Natural killer cell (primary cell): Measurements from ENCODE around the gene PI4KB. TPM values are rescaled to one million over a fixed set of nuclear protein-coding genes. Genes with fewer than 3 reads are reported as not detected.

ENCODE experiments used
- ATAC-seq, 3 donors: fragments of 150-1000 bp in 2 of 3; fragments of 200-7000 bp in 1 of 3; cut with Tn5 transposase; 1 replicate in 1 of 3; 2 replicates in 2 of 3; pipeline ENCODE4 v1.10.0; 2021; ENCODE audit warnings: mild to moderate bottlenecking in 2 of 3, moderate library complexity in 2 of 3
- DNase-seq, 2 donors: peaks; one replicate each; pipeline versions ENCODE4 v3.0.0 to v3.0.0-alpha.2; 2013 to 2021; ENCODE audit warnings: mixed read lengths in 1 of 2
- H3K27ac ChIP-seq: one replicate; pipeline ENCODE4 v1.5.1; 2013; ENCODE audit warnings: mild to moderate bottlenecking, low read length
- H3K27me3 ChIP-seq: one replicate; pipeline ENCODE4 v1.6.1; 2013; ENCODE audit warnings: low read length; ENCODE audit not compliant: control insufficient read depth, insufficient read depth
- H3K36me3 ChIP-seq: one replicate; pipeline ENCODE4 v1.6.1; 2013; ENCODE audit warnings: low read length; ENCODE audit not compliant: control insufficient read depth, insufficient read depth
- H3K4me1 ChIP-seq: one replicate; pipeline ENCODE4 v1.6.1; 2013; ENCODE audit warnings: low read length; ENCODE audit not compliant: control insufficient read depth, insufficient read depth
- H3K4me3 ChIP-seq: one replicate; pipeline ENCODE4 v1.5.1; 2013; ENCODE audit warnings: low read length
- H3K9me3 ChIP-seq: one replicate; pipeline ENCODE4 v1.6.1; 2013; ENCODE audit warnings: low read length; ENCODE audit not compliant: control insufficient read depth, insufficient read depth
- H3K27ac Mint-ChIP-seq, 2 donors: one replicate each; pipeline ENCODE4 v1.8.0; 2022; ENCODE audit warnings: mild to moderate bottlenecking in 2 of 2, mixed read lengths in 2 of 2, moderate library complexity in 1 of 2
- H3K27me3 Mint-ChIP-seq, 2 donors: one replicate each; pipeline ENCODE4 v1.8.0; 2022; ENCODE audit warnings: low read depth in 2 of 2, mixed read lengths in 2 of 2
- H3K36me3 Mint-ChIP-seq: one replicate; pipeline ENCODE4 v1.8.0; 2022; ENCODE audit warnings: mixed read lengths
- H3K4me1 Mint-ChIP-seq, 2 donors: one replicate each; pipeline ENCODE4 v1.8.0; 2022; ENCODE audit warnings: mixed read lengths in 2 of 2
- H3K4me3 Mint-ChIP-seq: one replicate; pipeline ENCODE4 v1.8.0; 2022; ENCODE audit warnings: mild to moderate bottlenecking, moderate library complexity, mixed read lengths
- H3K9me3 Mint-ChIP-seq, 2 donors: one replicate each; pipeline ENCODE4 v1.8.0; 2022; ENCODE audit warnings: mixed read lengths in 2 of 2
- CTCF ChIP-seq: fragments of 200-600 bp; IDR thresholded peaks from one replicate; pipeline ENCODE4 v1.8.0; 2022; ENCODE audit warnings: antibody characterized with exemption
- WGBS: methylation state at CpG from one replicate; pipeline ENCODE4 v1.1.7; 2013; ENCODE audit warnings: missing lambda C conversion rate; ENCODE audit not compliant: insufficient coverage; 5-methylcytosine and 5-hydroxymethylcytosine counted together
- intact Hi-C: fragments of 100-400 bp; cut with micrococcal nuclease; formaldehyde crosslinking; loops from one replicate; pipeline ENCODE4 v1.14.2; 2022
- total RNA-seq, 4 donors: library from RNA; stranded (reverse); fragments of 120-200 nt in 1 of 4; gene quantifications; one replicate each; pipeline versions ENCODE4 v1.2.3 to v1.2.4, GENCODE V29; 2013 to 2022

The PI4KB gene
- total RNA-seq, 3 donors from 2014 or later (not counting 1 experiment from before 2014, with no cell fraction given), result 68.2 to 99.3 (median 95.0) TPM

GRCh38 chr1:151346769-151347522 lies 19.7 kb upstream of the PI4KB start, which contains the start of gene RFX5:
Gene RFX5 (minus strand): TSS chr1:151347252. CDS start chr1:151346320, 932 bp downstream.
- no peaks in the 10 kb centered on the region for H3K9me3 ChIP-seq
- ATAC-seq (peak; percentile 92 to 97 (median 92)), DNase-seq (peak; percentile 88 to 98)
- H3K36me3 Mint-ChIP-seq, result peaks cover 10% of the 10 kb centered on the region
- H3K4me3 ChIP-seq, result peak within 1 kb of the TSS; percentile 56
- 0% methylated on average over 36 of the region's 38 CpGs for WGBS
- no peaks in the 10 kb centered on the region for H3K27me3 ChIP-seq
- H3K27ac ChIP-seq, result peak within 1 kb of the TSS; percentile 89
- peaks cover 31 to 32% of the 10 kb centered on the region in 2 donors for H3K4me1 Mint-ChIP-seq
- H3K27ac Mint-ChIP-seq, result peak within 1 kb of the TSS; percentile 100
- peaks cover 31% of the 10 kb centered on the region for H3K36me3 ChIP-seq
- peaks cover 16% of the 10 kb centered on the region for H3K4me1 ChIP-seq
- no peaks in the 10 kb centered on the region for H3K9me3 Mint-ChIP-seq
- H3K4me3 Mint-ChIP-seq, result peak within 1 kb of the TSS; percentile 99
- no peaks in the 10 kb centered on the region for H3K27me3 Mint-ChIP-seq
- intact Hi-C loops, result loop anchor here (1.0 to 10.0 kb wide), 5 partner anchors 20 to 252 kb away; partner anchors contain the start of genes PI4KB, PSMB4 and VPS72
- TF ChIP-seq CTCF, result no peak

- no peak for TF ChIP-seq CTCF
- intact Hi-C loops, result loop anchor here (2.0 to 10.0 kb wide), 3 partner anchors 53 to 251 kb away; partner anchors contain the start of genes PSMB4 and VPS72
- Histone ChIP-seq H3K9me3 (no peaks in the 10 kb centered on the region), H3K4me1 (peaks cover 16% of the 10 kb centered on the region), H3K27ac (peak overlapping the region; percentile 89), H3K4me3 (peak overlapping the region; percentile 56), H3K27me3 (no peaks in the 10 kb centered on the region), H3K36me3 (peaks cover 38% of the 10 kb centered on the region)
- Mint-ChIP-seq H3K4me3 (peak overlapping the region; percentile 99), H3K27ac (peak overlapping the region; percentile 100), H3K4me1 (peaks cover 31 to 32% of the 10 kb centered on the region in 2 donors), H3K36me3 (peaks cover 10% of the 10 kb centered on the region), H3K27me3 (no peaks in the 10 kb centered on the region), H3K9me3 (no peaks in the 10 kb centered on the region)
- ATAC-seq (no peak), DNase-seq (peak in 1 of 2 donors; percentile 36)
- 41% methylated on average over 7 of the region's 7 CpGs for WGBS
Measured at GRCh38 chr1:151346082-151346768, 19.0 kb upstream of the PI4KB start.

GRCh38 chr1:151344291-151344690 lies 17.1 kb upstream of the PI4KB start:
- peaks cover 32 to 41% of the 10 kb centered on the region in 2 donors for H3K4me1 Mint-ChIP-seq
- H3K9me3 Mint-ChIP-seq, result no peaks in the 10 kb centered on the region
- peak overlapping the region; percentile 41 to 100 for H3K27ac Mint-ChIP-seq
- ATAC-seq, result no peak
- no peak for TF ChIP-seq CTCF
- WGBS, result 87% methylated on average over 6 of the region's 6 CpGs
- peaks cover 38% of the 10 kb centered on the region for H3K36me3 ChIP-seq
- H3K4me3 ChIP-seq, result no peak overlapping the region
- no peak overlapping the region for H3K4me3 Mint-ChIP-seq
- H3K9me3 ChIP-seq, result no peaks in the 10 kb centered on the region
- H3K27me3 ChIP-seq, result no peaks in the 10 kb centered on the region
- no peak for DNase-seq
- peaks cover 16% of the 10 kb centered on the region for H3K4me1 ChIP-seq
- intact Hi-C loops, result loop anchor here (10.0 kb wide), 1 partner anchor 249 kb away; no protein-coding TSS in a partner anchor
- H3K27me3 Mint-ChIP-seq, result no peaks in the 10 kb centered on the region
- H3K36me3 Mint-ChIP-seq, result peaks cover 10% of the 10 kb centered on the region
- no peak overlapping the region for H3K27ac ChIP-seq
